CD4-positive, alpha-beta T cell treated with Interleukin-15 for 4 hours (primary cell): Measurements from ENCODE around the gene PAQR7.

Experiments used
- DNase-seq: peaks from one replicate; pipeline ENCODE4 v3.0.0-alpha.2; 2020; ENCODE audit warnings: low spot score

Gene PAQR7

GRCh38 chr1:25815208-25816111 is 60.0 kb downstream of the PAQR7 start:
- no peak for DNase-seq

- no peak for DNase-seq
Measured at GRCh38 chr1:25814549-25815087, 60.9 kb downstream of the PAQR7 start.

- no peak for DNase-seq
Measured at GRCh38 chr1:25813734-25814471, 61.6 kb downstream of the PAQR7 start.

GRCh38 chr1:25813071-25813733 is 62.3 kb downstream of the PAQR7 start:
- DNase-seq = no peak
